Activated naive CD4-positive, alpha-beta T cell treated with anti-CD3 and anti-CD28 coated beads, Interleukin-2, amount 50 U/mL, for 16 hours (primary cell): ENCODE measurements around the gene SLC30A4.
A peak's percentile ranks its signal among the peaks of the same experiment; 100 is the strongest.

Source experiments
- DNase-seq: peaks from one replicate; pipeline ENCODE4 v3.0.0-alpha.2; 2020

SLC30A4 gene

GRCh38 chr15:45449395-45449794 lies 73.2 kb downstream of the SLC30A4 start:
- DNase-seq = no peak

- DNase-seq = no peak
Measured at GRCh38 chr15:45448066-45448915, 74.3 kb downstream of the SLC30A4 start.

DNA sequence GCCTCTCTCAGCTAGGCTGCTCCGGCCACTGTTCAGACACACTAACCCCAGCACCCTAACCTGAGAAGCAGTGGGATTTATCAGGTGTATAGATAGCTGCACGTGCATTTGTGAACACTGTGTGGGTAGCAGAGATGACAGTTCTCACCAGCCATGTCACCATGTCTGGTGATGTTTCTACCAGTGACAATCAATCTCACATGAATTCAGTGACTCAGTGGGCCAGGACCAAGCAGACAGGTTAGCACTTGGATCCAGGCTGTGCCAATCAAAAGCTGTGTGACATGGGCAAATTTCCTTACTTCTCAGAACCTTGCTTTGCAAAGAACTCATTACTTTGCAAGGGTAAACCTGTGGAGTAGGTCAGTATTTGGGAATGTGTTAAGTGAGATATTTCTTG lies 78.9 kb downstream of the SLC30A4 start:
- no peak for DNase-seq

DNA sequence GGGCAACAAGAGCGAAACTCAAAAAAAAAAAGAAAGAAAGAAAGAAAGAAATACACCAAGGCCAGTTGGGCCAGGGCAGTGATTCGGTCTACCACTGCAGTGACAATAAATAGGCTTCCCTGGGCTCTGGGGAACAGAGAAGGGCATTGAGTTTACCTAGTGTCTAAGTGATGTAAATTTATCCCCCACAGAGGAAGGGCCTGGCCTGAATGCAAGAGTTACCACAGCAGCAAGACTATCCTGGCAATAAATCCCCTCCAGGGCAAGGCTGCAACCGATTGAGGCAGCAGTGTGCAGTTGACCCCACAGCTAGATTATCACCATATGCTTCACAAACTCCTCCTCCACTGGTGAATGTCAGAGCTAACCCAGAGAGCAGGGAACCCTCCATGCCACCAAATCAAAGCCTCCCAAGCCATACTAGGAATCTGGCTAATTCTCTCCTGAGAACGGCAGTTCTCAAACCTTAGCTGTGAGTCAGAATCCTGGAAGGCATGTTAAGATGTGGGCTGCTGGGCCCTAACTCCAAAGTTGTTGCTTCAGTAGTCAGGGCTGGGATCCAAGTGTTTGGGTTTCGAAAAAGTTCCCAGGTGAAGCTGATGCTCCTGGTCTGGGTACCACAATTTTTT lies 79.9 kb downstream of the SLC30A4 start:
- DNase-seq = no peak

GRCh38 chr15:45441686-45442085 lies 80.9 kb downstream of the SLC30A4 start:
- DNase-seq = no peak

GRCh38 chr15:45441036-45441435 lies 81.5 kb downstream of the SLC30A4 start:
- DNase-seq = no peak

- DNase-seq = no peak
Measured at GRCh38 chr15:45439521-45440260, 82.9 kb downstream of the SLC30A4 start.

DNA sequence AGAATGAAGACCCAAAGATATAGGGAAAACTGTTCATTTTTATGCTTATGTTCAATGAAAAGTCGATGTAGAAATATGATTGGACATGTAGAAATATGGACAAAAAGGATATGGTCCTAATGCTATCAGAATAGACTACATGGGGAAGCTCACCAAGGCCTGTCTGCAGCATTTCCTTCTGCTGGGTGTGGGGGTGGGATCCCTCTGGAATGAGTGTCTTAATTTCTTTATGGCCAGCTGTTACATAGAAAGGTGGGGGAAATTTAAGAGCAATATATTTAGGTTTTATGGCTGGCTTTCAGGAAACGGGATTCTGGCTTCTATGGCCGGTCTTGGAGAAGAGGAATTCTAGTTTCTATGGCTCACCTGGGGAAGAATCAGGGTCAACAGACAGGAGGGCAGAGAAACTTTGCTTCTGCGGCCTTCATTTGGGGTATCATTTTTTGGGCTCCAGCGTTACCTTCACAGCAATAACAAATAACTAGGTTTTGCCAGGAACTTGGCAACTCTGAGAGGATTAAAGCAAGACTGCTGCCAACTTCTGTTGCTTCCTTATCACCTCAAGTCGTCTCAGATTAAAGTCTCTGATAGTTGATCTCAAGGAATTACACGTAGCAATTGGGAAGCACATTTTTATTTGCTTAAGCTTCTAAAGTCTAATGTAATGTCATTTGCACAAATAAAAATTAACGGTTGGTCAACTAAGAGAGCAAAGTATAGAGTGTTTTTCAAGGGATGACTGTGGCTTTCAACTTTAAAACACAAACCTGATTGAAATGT lies 87.2 kb downstream of the SLC30A4 start:
- DNase-seq = no peak

DNA sequence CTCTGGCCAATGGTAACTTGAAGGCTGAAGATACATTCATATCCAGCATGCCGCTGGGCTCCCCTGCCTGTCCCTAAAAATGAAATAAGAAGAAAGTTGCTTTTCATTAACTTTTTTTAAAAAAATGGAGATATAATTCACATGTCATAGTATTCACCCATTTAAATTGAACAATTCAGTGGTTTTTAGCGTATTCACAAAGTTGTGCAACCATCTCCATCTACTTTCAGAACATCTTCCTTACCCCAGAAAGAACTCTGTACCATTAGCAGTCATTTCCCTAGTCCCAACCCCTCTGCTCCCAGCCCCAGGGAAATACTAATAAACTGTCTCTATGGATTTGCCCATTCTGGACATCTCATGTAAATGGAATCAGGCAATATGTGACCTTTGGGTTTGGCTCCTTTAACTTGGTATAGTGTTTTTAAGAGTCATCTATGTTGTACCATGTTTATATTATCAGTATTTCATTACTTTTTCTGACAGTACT lies 88.4 kb downstream of the SLC30A4 start:
- DNase-seq = no peak

- DNase-seq = no peak
Measured at GRCh38 chr15:45431511-45431910, 91.0 kb downstream of the SLC30A4 start.

DNA sequence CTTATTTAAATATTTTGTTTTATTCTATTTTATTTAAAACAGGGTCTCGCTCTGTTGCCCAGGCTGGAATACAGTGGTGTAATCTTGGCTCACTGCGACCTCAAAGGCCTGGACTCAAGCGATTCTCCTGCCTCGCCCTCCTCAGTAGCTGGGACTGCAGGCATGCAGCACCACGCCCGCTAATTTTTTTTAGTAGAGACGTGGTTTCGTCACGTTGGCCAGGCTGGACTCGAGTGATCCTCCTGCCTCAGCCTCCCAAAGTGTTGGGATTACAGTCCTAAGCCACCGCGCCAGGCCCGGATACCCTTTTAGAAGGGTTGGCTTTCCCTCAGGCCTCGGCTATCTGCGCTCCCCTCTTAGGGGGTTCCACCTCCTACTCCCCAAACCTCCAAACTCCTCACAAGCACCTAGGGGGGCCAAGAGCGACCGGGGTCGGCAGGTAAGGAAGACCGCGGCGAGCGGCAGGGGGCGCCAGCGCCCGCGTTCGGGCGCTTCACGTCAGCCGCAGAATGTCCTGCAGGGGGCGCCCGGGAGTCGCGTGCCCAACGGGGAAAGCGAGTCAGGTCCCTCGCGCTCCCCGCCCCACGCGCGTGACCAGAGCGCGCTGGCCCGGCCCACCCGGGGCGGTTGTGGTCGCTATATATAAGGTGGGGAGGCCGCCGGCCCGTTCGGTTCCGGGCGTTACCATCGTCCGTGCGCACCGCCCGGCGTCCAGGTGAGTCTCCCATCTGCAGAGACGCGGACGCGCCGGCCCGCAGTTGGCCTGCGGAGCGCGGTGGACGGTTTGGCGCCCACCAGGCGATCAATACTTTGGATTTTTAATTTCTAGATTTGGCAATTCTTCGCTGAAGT lies 92.4 kb downstream of the SLC30A4 start:
- DNase-seq = peak; percentile 85
